ENCODE results near the gene MPP2.
"Not testable (repeated sequence)": the region's sequence is repeated elsewhere in the genome, so short reads cannot be mapped to it uniquely, and the experiment has no call there.

MPP2 gene

GRCh38 chr17:43842975-43843325, 64.4 kb downstream of the MPP2 start:
- DNase-seq = no peak

DNA sequence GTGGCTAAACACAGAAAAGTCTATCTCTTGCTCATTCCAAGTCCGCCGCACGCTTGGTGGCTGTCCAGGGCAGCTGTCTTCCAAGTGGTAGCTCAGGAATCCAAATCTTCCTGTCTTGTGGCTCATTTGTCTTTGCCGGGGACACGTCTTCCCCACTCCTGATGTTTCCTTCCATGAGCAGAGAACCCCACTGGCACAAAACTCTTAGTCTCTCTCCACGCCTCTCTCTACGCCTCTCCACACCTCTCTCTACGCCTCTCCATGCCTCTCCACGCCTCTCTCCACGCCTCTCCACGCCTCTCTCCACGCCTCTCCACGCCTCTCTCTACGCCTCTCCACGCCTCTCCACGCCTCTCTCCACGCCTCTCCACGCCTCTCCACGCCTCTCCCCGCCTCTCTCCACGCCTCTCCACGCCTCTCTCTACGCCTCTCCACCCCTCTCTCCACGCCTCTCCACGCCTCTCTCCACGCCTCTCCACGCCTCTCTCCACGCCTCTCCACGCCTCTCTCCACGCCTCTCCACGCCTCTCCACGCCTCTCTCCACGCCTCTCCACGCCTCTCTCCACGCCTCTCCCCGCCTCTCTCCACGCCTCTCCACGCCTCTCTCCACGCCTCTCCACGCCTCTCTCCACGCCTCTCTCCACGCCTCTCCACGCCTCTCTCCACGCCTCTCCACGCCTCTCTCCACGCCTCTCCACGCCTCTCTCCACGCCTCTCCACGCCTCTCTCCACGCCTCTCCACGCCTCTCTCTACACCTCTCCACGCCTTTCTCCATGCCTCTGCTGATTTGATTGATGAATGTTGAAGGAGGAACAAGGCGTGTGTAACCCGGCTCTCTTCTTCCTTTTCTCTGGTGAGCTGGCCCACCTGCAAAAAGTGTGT, 65.0 kb downstream of the MPP2 start:
- not testable (repeated sequence) for DNase-seq

DNA sequence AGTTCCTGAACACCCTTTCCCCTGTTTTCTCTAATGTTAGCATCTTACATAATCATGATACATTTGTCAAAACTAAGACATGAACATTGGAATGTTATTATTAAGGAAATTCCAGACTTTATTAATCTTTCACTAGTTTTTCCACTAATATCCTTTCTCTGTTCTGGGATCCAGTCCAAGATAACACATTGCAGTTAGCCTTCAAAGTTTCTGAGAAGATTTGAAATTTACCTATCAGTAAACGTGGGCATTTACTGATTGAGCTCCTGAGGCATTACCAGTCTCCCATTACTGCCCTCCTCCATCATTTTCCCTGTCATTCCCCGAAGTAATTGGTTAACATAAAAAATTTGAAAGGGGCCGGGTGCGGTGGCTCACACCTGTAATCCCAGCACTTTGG, 66.1 kb downstream of the MPP2 start:
- DNase-seq = no peak

GRCh38 chr17:43840814-43841213, 66.5 kb downstream of the MPP2 start:
- DNase-seq = no peak

GRCh38 chr17:43839670-43840108, 67.6 kb downstream of the MPP2 start:
- no peak for DNase-seq

GRCh38 chr17:43834106-43834505, 73.2 kb downstream of the MPP2 start:
- DNase-seq = no peak

- DNase-seq = peak; percentile 7
Observed at GRCh38 chr17:43832976-43833829, 74.1 kb downstream of the MPP2 start, which contains the start of gene MPP3. MPP3 (minus strand) TSS chr17:43833146; CDS start chr17:43831906, 1,240 bp downstream.

DNA sequence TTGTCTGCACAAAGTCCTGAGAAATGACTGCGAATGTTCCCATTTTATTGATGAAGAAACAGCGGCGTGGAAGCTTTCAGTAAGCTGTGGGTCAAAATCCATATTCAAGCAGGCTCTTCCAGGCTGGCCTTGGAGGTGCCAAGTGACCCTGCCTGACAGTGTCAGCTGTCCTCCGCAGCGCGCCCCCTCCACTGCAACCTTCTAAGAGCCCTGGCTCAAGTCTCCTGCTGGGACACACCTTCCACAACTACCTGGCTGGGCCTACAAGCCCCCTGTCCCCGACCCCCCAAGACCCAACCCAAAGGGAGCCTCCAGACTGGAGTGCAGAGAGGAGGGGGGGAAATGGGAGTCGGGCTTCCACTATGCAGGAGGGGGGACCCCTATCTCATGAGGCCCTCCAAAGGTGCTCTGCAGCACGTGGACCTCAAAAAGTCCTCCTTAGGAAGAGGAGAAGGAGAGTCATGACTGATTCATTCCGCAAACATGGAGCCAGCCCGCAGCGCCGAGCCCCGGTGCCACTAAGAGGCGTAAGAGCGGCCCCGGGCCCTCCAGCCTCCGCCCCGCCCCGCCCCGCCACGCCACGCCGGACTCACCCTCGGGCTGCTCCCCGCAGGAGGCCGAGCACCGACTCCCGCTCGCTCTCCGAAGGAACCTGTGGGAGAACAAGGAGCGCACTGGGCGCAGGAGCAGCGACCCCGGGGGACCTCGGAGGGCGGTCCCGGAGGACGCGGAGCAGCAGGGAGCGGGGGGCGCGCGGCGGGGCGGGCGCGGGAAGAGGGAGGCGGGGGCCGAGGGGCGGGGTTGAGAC, 75.0 kb downstream of the MPP2 start:
- DNase-seq = peak; percentile 24

DNA sequence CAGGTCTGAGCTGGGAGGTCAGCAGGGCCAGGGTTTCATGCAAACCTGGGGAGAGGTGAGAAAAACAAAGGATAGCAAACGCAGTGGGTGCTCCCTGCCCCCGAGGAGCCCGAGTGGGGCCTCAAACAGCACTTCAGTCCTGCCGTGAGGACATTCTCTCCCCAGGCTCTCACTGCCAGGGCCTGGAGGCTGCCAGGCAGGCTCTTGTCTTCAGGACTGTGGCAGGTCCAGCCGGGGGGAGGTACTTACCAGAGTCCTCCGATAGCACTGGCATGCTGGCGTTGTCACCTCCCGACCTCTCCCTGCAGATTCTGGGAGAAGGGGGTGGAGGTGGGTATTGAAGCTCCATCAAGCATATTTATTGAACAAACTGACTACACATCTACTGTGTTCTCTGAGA, 75.7 kb downstream of the MPP2 start:
- DNase-seq = no peak

DNA sequence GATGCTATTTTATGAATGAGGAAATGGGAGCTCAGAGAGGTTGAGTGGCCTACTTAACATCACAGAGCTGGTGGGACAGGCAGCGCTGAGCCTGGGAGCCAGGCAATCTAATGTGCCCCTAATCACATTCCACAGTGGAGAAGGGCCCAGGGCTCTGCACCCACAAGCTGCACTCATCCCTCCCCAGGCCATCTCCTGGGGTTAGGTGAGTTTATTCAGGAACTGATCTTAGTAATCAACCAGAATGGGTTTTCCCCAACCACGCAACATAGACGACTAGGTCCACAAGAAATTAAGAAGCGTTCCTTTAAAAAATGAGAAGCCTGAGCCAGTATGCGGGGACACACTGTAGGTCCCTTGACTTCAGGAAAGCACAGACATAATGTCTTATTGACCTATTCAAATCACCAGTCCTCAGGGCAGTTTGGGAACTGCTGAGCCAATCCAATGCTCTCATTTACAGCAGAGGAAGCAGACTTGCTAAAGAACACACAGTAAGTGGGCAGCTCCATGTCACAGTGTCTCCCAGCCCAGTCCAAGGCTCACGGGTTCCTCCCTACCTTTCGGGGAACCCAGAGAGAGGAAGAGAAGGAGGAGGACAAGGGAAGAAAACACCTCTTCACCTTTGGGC, 76.7 kb downstream of the MPP2 start:
- no peak for DNase-seq

- DNase-seq = no peak
Observed at GRCh38 chr17:43829738-43830137, 77.6 kb downstream of the MPP2 start.

- DNase-seq = no peak
Observed at GRCh38 chr17:43827596-43827995, 79.7 kb downstream of the MPP2 start.

DNA sequence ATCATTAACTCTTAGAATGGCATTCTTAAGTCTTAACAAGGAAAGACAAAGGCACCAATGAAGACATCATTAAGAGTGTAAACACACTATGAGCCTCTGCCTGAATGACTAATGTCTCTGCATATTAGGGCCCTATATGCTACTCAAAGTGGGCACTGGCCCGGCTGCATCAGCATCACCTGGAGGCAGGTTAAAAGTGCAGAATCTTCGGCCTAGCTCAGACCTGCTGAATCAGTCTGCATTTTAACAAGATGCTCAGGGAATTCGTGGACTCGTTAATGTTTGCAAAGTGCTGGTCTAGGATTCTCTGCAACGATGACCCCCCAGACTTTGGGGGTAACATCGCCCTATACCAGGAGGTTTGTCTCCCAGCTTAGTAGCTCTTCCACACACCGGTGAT, 81.1 kb downstream of the MPP2 start:
- no peak for DNase-seq

GRCh38 chr17:43825567-43825966, 81.8 kb downstream of the MPP2 start:
- DNase-seq = no peak

All from MV-4-11 (cell line).